ENCODE results near the gene ANKRD33B.

DNA sequence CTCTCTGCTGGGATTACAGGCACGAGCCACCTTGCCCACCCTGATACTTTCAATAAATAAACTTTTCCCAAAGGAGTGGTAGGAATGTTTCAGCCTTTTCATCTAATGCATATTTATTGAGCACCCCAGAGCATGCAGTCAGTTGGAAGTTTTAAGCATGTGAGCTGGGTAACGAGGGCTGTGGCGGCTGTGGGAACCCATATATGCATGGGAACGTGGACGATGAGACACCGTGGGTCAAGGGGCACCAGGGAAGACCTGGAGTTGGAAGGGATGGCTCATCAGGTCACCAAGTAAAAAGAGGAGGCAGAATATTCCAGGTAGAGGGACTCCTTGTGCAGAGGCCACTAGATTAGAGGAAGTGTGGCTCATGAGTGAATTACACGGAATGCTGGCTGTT lies 64.7 kb downstream of the ANKRD33B start:
- TF ChIP-seq, protein P1, sequence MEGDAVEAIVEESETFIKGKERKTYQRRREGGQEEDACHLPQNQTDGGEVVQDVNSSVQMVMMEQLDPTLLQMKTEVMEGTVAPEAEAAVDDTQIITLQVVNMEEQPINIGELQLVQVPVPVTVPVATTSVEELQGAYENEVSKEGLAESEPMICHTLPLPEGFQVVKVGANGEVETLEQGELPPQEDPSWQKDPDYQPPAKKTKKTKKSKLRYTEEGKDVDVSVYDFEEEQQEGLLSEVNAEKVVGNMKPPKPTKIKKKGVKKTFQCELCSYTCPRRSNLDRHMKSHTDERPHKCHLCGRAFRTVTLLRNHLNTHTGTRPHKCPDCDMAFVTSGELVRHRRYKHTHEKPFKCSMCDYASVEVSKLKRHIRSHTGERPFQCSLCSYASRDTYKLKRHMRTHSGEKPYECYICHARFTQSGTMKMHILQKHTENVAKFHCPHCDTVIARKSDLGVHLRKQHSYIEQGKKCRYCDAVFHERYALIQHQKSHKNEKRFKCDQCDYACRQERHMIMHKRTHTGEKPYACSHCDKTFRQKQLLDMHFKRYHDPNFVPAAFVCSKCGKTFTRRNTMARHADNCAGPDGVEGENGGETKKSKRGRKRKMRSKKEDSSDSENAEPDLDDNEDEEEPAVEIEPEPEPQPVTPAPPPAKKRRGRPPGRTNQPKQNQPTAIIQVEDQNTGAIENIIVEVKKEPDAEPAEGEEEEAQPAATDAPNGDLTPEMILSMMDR (IDR thresholded peaks at IDR 0.05) = no peak
- TF ChIP-seq POLR2A (IDR thresholded peaks at IDR 0.05) = no peak

Data from tibial nerve (tissue), 3 donors.